ENCODE data around the gene UBAC2. TPM values are rescaled to one million over a fixed set of nuclear protein-coding genes. Genes with fewer than 3 reads are reported as not detected.

Gene UBAC2
- total and polyA plus RNA-seq, 2 of the 8 experiments (the other 6 are each of a cell fraction or from before 2014, with no cell fraction given), result 75.9 to 76.9 TPM

DNA sequence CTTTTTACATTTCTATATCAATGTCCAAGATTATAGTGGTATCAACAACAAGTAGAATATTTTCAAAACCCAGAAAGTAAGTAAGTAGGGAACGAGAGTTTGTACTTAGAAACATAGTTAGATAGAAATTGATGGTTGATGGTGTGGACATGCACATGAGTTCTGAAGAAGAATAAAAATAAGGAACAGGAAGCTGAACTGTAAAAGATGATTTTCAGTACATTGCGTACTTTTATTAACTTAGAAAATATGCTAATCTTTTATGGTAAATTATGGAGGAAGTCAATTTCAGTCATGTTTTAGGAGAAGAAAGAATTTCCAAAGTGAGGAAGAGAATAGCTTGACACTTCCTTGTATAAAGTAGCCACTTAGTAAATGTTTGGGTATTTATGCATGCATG lies 69.9 kb downstream of the UBAC2 start (continued):
- TF ChIP-seq RXRA (IDR thresholded peaks at IDR 0.05; ENCODE audit: insufficient read depth, low read depth, low read length) (no peak), CHD2 (IDR thresholded peaks at IDR 0.05; ENCODE audit: low read length) (no peak), GTF2F1 (IDR thresholded peaks at IDR 0.05; ENCODE audit: borderline replicate concordance, low read depth, low read length) (no peak), SP1 (IDR thresholded peaks at IDR 0.05; ENCODE audit: low read depth, low read length) (no peak), PHF8 (conservative IDR thresholded peaks at IDR 0.05; ENCODE audit: low read depth, low read length) (no peak), SIN3A (conservative IDR thresholded peaks at IDR 0.05 in 1 of 2, IDR thresholded peaks at IDR 0.05 in 1 of 2; ENCODE audit: low read depth in 1 of 2, low read length in 2 of 2) (no peak), CBX5 (IDR thresholded peaks at IDR 0.05; ENCODE audit: low read depth, low read length) (no peak)
- TF ChIP-seq, protein P1, sequence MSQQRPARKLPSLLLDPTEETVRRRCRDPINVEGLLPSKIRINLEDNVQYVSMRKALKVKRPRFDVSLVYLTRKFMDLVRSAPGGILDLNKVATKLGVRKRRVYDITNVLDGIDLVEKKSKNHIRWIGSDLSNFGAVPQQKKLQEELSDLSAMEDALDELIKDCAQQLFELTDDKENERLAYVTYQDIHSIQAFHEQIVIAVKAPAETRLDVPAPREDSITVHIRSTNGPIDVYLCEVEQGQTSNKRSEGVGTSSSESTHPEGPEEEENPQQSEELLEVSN (IDR thresholded peaks at IDR 0.05), result no peak
- TF ChIP-seq, protein P2, sequence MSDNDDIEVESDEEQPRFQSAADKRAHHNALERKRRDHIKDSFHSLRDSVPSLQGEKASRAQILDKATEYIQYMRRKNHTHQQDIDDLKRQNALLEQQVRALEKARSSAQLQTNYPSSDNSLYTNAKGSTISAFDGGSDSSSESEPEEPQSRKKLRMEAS (IDR thresholded peaks at IDR 0.05), result no peak
